ENCODE measurements around the gene IL17A. TPM values are rescaled to one million over a fixed set of nuclear protein-coding genes. Genes with fewer than 3 reads are reported as not detected.

The IL17A gene
- total RNA-seq (0.05 TPM), polyA plus RNA-seq (0.21 TPM)
- long read RNA-seq, donor 1 = 0 reads
- long read RNA-seq, donor 2 = 0 reads
- long read RNA-seq, donor 3 = 0 reads
- long read RNA-seq, donor 4 = 0 reads
- long read RNA-seq, donor 5 = 0 reads
- long read RNA-seq, donor 6 = 0 reads
- long read RNA-seq, donor 7 = 0 reads
- long read RNA-seq, donor 8 = 0 reads
- long read RNA-seq, donor 9 = 0 reads
- long read RNA-seq, donor 10 = 0 reads

- no peaks in the 10 kb centered on the region for H3K36me3 ChIP-seq (ENCODE audit: control insufficient read depth in 2 of 2, insufficient read depth in 2 of 2, low read length in 1 of 2)
- no peaks in the 10 kb centered on the region for H3K27me3 ChIP-seq (ENCODE audit: control insufficient read depth in 2 of 2, insufficient read depth in 1 of 2, low read length in 1 of 2)
- H3K4me3 ChIP-seq (ENCODE audit: low read length in 2 of 2) = no peak within 1 kb of the TSS
- no peak for DNase-seq (ENCODE audit: low read depth in 6 of 9, low spot score in 9 of 9)
- H3K27ac ChIP-seq (ENCODE audit: low read depth in 1 of 2, low read length in 1 of 2) = no peak within 1 kb of the TSS
- no peaks in the 10 kb centered on the region for H3K9me3 ChIP-seq (ENCODE audit: control insufficient read depth in 2 of 2, insufficient read depth in 1 of 2, low read length in 1 of 2)
- H3K4me1 ChIP-seq (ENCODE audit: control insufficient read depth in 2 of 2, insufficient read depth in 2 of 2, low read length in 2 of 2) = no peaks in the 10 kb centered on the region
- WGBS = 99% methylated on average over 7 of the region's 7 CpGs
These were observed at the start of gene IL17A for GRCh38 chr6:52186075-52186474. IL17A (plus strand) TSS chr6:52186375; CDS start chr6:52186432, 57 bp downstream.

DNA sequence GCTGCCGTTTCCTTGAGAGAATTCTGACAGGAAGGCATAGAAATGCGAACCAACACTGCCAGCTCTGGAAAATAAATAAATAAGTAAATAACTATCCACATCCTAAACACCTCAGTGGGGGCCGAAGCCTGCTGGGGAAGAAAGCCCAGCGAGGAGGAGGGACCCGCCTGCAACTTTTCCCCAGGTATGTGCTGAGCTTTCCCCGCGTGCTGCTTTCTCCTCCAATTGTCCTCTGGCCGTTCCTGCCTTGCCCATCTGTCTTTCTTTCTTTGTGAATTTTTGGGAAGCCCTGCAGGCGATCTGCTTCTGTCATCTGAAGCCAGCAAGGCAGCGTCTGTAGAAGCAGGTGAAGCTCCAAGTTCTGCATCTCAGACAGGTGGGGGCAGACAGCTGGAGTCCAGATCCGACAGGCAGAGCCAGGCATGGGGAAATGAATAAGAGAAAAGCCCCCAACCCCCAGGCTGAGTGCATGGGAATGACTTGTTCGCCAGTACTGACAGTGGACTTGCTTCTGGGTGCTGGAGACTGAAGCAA is 49.2 kb upstream of the IL17A start:
- no peaks in the 10 kb centered on the region for H3K27me3 ChIP-seq (ENCODE audit: control insufficient read depth in 2 of 2, insufficient read depth in 1 of 2, low read length in 1 of 2)
- no peaks in the 10 kb centered on the region for H3K36me3 ChIP-seq (ENCODE audit: control insufficient read depth in 2 of 2, insufficient read depth in 2 of 2, low read length in 1 of 2)
- H3K9me3 ChIP-seq (ENCODE audit: control insufficient read depth in 2 of 2, insufficient read depth in 1 of 2, low read length in 1 of 2) = no peaks in the 10 kb centered on the region
- no peak overlapping the region for H3K4me3 ChIP-seq (ENCODE audit: low read length in 2 of 2)
- H3K27ac ChIP-seq (ENCODE audit: low read depth in 1 of 2, low read length in 1 of 2) = no peak overlapping the region
- WGBS = 93% methylated on average over 12 of the region's 12 CpGs
- no peaks in the 10 kb centered on the region for H3K4me1 ChIP-seq (ENCODE audit: control insufficient read depth in 2 of 2, insufficient read depth in 2 of 2, low read length in 2 of 2)
- DNase-seq (ENCODE audit: low read depth in 6 of 9, low spot score in 9 of 9) = no peak

- H3K4me3 ChIP-seq (ENCODE audit: low read length in 2 of 2) = no peak overlapping the region
- H3K27ac ChIP-seq (ENCODE audit: low read depth in 1 of 2, low read length in 1 of 2) = no peak overlapping the region
- H3K27me3 ChIP-seq (ENCODE audit: control insufficient read depth in 2 of 2, insufficient read depth in 1 of 2, low read length in 1 of 2) = no peaks in the 10 kb centered on the region
- 93% methylated on average over 4 of the region's 4 CpGs for WGBS
- no peaks in the 10 kb centered on the region for H3K36me3 ChIP-seq (ENCODE audit: control insufficient read depth in 2 of 2, insufficient read depth in 2 of 2, low read length in 1 of 2)
- H3K9me3 ChIP-seq (ENCODE audit: control insufficient read depth in 2 of 2, insufficient read depth in 1 of 2, low read length in 1 of 2) = no peaks in the 10 kb centered on the region
- no peaks in the 10 kb centered on the region for H3K4me1 ChIP-seq (ENCODE audit: control insufficient read depth in 2 of 2, insufficient read depth in 2 of 2, low read length in 2 of 2)
- DNase-seq (ENCODE audit: low read depth in 6 of 9, low spot score in 9 of 9) = no peak
These were observed 47.9 kb upstream of the IL17A start for GRCh38 chr6:52138284-52138683.

GRCh38 chr6:52139985-52140680 is 46.0 kb upstream of the IL17A start:
- no peaks in the 10 kb centered on the region for H3K36me3 ChIP-seq (ENCODE audit: control insufficient read depth in 2 of 2, insufficient read depth in 2 of 2, low read length in 1 of 2)
- H3K27me3 ChIP-seq (ENCODE audit: control insufficient read depth in 2 of 2, insufficient read depth in 1 of 2, low read length in 1 of 2) = no peaks in the 10 kb centered on the region
- 82% methylated on average over 3 of the region's 3 CpGs for WGBS
- DNase-seq (ENCODE audit: low read depth in 6 of 9, low spot score in 9 of 9) = no peak
- no peaks in the 10 kb centered on the region for H3K4me1 ChIP-seq (ENCODE audit: control insufficient read depth in 2 of 2, insufficient read depth in 2 of 2, low read length in 2 of 2)
- H3K9me3 ChIP-seq (ENCODE audit: control insufficient read depth in 2 of 2, insufficient read depth in 1 of 2, low read length in 1 of 2) = no peaks in the 10 kb centered on the region
- no peak overlapping the region for H3K4me3 ChIP-seq (ENCODE audit: low read length in 2 of 2)
- no peak overlapping the region for H3K27ac ChIP-seq (ENCODE audit: low read depth in 1 of 2, low read length in 1 of 2)

GRCh38 chr6:52141596-52141995 is 44.6 kb upstream of the IL17A start:
- Histone ChIP-seq H3K4me3 (ENCODE audit: low read length in 2 of 2) (no peak overlapping the region), H3K27me3 (ENCODE audit: control insufficient read depth in 2 of 2, insufficient read depth in 1 of 2, low read length in 1 of 2) (no peaks in the 10 kb centered on the region), H3K36me3 (ENCODE audit: control insufficient read depth in 2 of 2, insufficient read depth in 2 of 2, low read length in 1 of 2) (no peaks in the 10 kb centered on the region), H3K4me1 (ENCODE audit: control insufficient read depth in 2 of 2, insufficient read depth in 2 of 2, low read length in 2 of 2) (no peaks in the 10 kb centered on the region), H3K27ac (ENCODE audit: low read depth in 1 of 2, low read length in 1 of 2) (no peak overlapping the region), H3K9me3 (ENCODE audit: control insufficient read depth in 2 of 2, insufficient read depth in 1 of 2, low read length in 1 of 2) (no peaks in the 10 kb centered on the region)
- 97% methylated on average over 1 of the region's 1 CpG for WGBS
- no peak for DNase-seq (ENCODE audit: low read depth in 6 of 9, low spot score in 9 of 9)

DNA sequence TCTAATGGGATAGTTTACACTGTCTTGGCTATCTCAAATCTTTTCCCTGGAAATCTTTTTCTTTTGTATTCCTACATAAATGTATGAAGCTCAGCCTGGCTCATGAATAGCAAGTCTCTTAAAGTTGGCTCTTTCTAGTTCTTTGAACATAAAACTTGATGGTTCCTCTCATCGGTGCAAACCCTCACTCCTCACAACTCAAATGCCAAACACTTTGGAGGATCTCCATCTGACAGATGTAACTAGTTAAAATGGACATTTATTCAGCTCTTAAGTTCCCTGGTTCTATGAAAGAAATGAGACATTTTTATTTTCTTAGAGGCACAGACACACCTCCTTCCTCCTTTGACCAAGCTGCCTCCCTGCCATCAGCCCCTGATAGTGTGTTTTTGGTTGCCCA is 43.6 kb upstream of the IL17A start:
- no peaks in the 10 kb centered on the region for H3K9me3 ChIP-seq (ENCODE audit: control insufficient read depth in 2 of 2, insufficient read depth in 1 of 2, low read length in 1 of 2)
- 99% methylated on average over 1 of the region's 1 CpG for WGBS
- no peaks in the 10 kb centered on the region for H3K27me3 ChIP-seq (ENCODE audit: control insufficient read depth in 2 of 2, insufficient read depth in 1 of 2, low read length in 1 of 2)
- no peak overlapping the region for H3K27ac ChIP-seq (ENCODE audit: low read depth in 1 of 2, low read length in 1 of 2)
- DNase-seq (ENCODE audit: low read depth in 6 of 9, low spot score in 9 of 9) = no peak
- H3K36me3 ChIP-seq (ENCODE audit: control insufficient read depth in 2 of 2, insufficient read depth in 2 of 2, low read length in 1 of 2) = no peaks in the 10 kb centered on the region
- H3K4me1 ChIP-seq (ENCODE audit: control insufficient read depth in 2 of 2, insufficient read depth in 2 of 2, low read length in 2 of 2) = no peaks in the 10 kb centered on the region
- no peak overlapping the region for H3K4me3 ChIP-seq (ENCODE audit: low read length in 2 of 2)

DNA sequence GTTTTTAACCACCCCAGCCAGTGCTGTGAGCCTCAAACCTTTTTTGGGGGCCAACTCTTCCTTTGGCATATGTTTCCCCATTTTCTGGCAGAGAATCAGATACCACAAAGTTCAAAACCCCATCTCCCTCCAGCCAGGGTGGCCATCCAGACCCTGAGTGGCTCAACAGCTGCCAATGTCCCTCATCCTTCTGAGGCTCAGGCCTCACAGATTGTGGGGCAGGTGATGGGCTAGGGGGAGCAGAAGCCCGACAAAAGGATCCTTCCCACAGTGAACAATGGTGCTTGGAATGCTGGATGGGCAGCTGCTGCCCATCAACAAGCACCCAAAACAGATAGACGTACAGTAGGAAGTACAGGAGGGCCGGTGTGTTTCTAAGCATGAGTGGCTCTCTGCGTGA is 42.6 kb upstream of the IL17A start:
- Histone ChIP-seq H3K4me1 (ENCODE audit: control insufficient read depth in 2 of 2, insufficient read depth in 2 of 2, low read length in 2 of 2) (no peaks in the 10 kb centered on the region), H3K27me3 (ENCODE audit: control insufficient read depth in 2 of 2, insufficient read depth in 1 of 2, low read length in 1 of 2) (no peaks in the 10 kb centered on the region), H3K36me3 (ENCODE audit: control insufficient read depth in 2 of 2, insufficient read depth in 2 of 2, low read length in 1 of 2) (no peaks in the 10 kb centered on the region), H3K27ac (ENCODE audit: low read depth in 1 of 2, low read length in 1 of 2) (no peak overlapping the region), H3K9me3 (ENCODE audit: control insufficient read depth in 2 of 2, insufficient read depth in 1 of 2, low read length in 1 of 2) (no peaks in the 10 kb centered on the region), H3K4me3 (ENCODE audit: low read length in 2 of 2) (no peak overlapping the region)
- WGBS = 96% methylated on average over 4 of the region's 4 CpGs
- no peak for DNase-seq (ENCODE audit: low read depth in 6 of 9, low spot score in 9 of 9)

DNA sequence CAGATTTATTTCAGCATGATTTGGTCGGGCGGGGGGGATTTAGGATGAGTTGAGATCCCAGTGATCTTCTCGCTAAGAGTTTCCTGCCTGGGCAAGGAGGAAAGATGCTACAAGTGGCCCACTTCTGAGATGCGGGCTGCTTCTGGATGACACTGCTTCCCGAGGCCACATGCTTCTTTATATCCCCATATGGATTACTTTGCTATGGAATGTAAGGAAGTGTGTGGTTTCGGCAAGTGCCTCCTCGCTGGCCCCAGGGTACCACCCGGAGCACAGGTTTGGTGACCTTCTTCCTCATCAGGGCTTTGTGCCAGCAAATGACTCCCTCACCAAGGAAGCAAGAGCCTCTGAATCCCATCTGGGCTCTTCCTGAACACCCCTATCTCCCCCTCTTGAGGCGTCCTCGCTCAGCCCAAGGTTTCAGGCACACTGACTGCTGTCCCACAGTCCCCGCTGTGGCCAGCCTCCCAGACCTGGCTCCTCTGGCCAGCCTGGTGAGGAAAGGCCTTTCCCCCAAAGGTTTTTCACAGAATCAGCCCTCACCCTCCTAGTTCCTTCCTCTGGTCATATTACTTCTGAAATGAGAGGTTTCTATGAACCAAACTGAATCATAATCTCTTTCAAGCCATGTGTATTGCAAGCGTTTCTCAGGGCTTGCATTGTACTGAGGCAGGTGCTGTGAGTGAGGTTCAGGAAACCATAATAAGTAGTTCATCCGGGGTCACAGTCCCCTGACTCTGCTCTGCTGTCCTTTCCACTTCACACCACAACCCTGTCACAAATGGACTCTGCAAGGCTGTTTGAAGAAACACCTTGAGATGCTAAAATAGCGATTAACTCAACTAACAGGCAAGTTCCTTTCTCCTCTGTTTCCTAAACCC is 41.7 kb upstream of the IL17A start:
- Histone ChIP-seq H3K27me3 (ENCODE audit: control insufficient read depth in 2 of 2, insufficient read depth in 1 of 2, low read length in 1 of 2) (no peaks in the 10 kb centered on the region), H3K27ac (ENCODE audit: low read depth in 1 of 2, low read length in 1 of 2) (no peak overlapping the region), H3K4me1 (ENCODE audit: control insufficient read depth in 2 of 2, insufficient read depth in 2 of 2, low read length in 2 of 2) (no peaks in the 10 kb centered on the region), H3K9me3 (ENCODE audit: control insufficient read depth in 2 of 2, insufficient read depth in 1 of 2, low read length in 1 of 2) (no peaks in the 10 kb centered on the region), H3K36me3 (ENCODE audit: control insufficient read depth in 2 of 2, insufficient read depth in 2 of 2, low read length in 1 of 2) (no peaks in the 10 kb centered on the region), H3K4me3 (ENCODE audit: low read length in 2 of 2) (no peak overlapping the region)
- DNase-seq (ENCODE audit: low read depth in 6 of 9, low spot score in 9 of 9) = no peak
- WGBS = 90% methylated on average over 14 of the region's 14 CpGs

All from thymus (tissue), 14 donors.